HG03103 (cell line): Measurements from ENCODE around the gene ZSCAN1.

Experiments
- ATAC-seq: cut with Tn5 transposase; IDR thresholded peaks from one replicate; pipeline ENCODE4 v1.9.1; 2021; ENCODE audit warnings: low read depth; ENCODE audit not compliant: unreplicated experiment

Gene ZSCAN1

GRCh38 chr19:58067240-58067912 is 33.6 kb downstream of the ZSCAN1 start:
- no peak for ATAC-seq

- no peak for ATAC-seq
Observed at GRCh38 chr19:58079792-58080191, 46.0 kb downstream of the ZSCAN1 start.

GRCh38 chr19:58083021-58083420 is 49.2 kb downstream of the ZSCAN1 start:
- no peak for ATAC-seq

- ATAC-seq, result no peak
Observed at GRCh38 chr19:58084596-58085347, 50.9 kb downstream of the ZSCAN1 start.

GRCh38 chr19:58085348-58085875 is 51.6 kb downstream of the ZSCAN1 start:
- ATAC-seq, result no peak

GRCh38 chr19:58086825-58087710 is 53.2 kb downstream of the ZSCAN1 start:
- no peak for ATAC-seq

- ATAC-seq, result no peak
Observed at GRCh38 chr19:58088521-58089052, 54.8 kb downstream of the ZSCAN1 start.

GRCh38 chr19:58089846-58090245 is 56.0 kb downstream of the ZSCAN1 start:
- ATAC-seq, result no peak

GRCh38 chr19:58091251-58091995 is 57.6 kb downstream of the ZSCAN1 start:
- no peak for ATAC-seq

GRCh38 chr19:58093071-58093470 is 59.2 kb downstream of the ZSCAN1 start:
- no peak for ATAC-seq

- ATAC-seq, result no peak
Observed at GRCh38 chr19:58095328-58095727, 61.5 kb downstream of the ZSCAN1 start.

GRCh38 chr19:58096884-58097283 is 63.1 kb downstream of the ZSCAN1 start:
- ATAC-seq, result no peak

- no peak for ATAC-seq
Observed at GRCh38 chr19:58097349-58097748, 63.5 kb downstream of the ZSCAN1 start.

- peak; percentile 61 for ATAC-seq
Observed at GRCh38 chr19:58097781-58098681, 64.2 kb downstream of the ZSCAN1 start, which contains the start of gene ZSCAN18. TSS of gene ZSCAN18 (minus strand) at chr19:58098231. CDS start at chr19:58090267, 7,964 bp downstream.

- no peak for ATAC-seq
Observed at GRCh38 chr19:58098682-58098998, 64.8 kb downstream of the ZSCAN1 start.
